Renal pelvis (tissue), 12 donors: Measurements from ENCODE around the gene NKAPD1. TPM values are rescaled to one million over a fixed set of nuclear protein-coding genes. Genes with fewer than 3 reads are reported as not detected.
A peak's percentile ranks its signal among the peaks of the same experiment; 100 is the strongest.
"Not testable (repeated sequence)": the region's sequence is repeated elsewhere in the genome, so short reads cannot be mapped to it uniquely, and the experiment has no call there.

Experiments used
- DNase-seq: peaks from one replicate; pipeline ENCODE4 v3.0.0-alpha.2; 2013
- long read RNA-seq, 16 experiments: transcript quantifications; one replicate each; lab custom pipeline, GENCODE V29; 2026
- polyA plus RNA-seq, 3 donors: library from polyadenylated mRNA; unstranded; fragments of 120-200 nt; gene quantifications; one replicate each; pipeline ENCODE4 v1.2.1, GENCODE V29; 2013; ENCODE audit not compliant: insufficient read length in 3 of 3

The NKAPD1 gene
- polyA plus RNA-seq = 10 to 100 TPM; 49.4 to 60.6 (median 54.4) TPM
- long read RNA-seq, donor 1, transcript NKAPD1-202 (6 exons, 3,669 nt) = major isoform, 10 of 15 reads
- long read RNA-seq, donor 1, partial matches to known transcripts = 0 of 15 reads
- long read RNA-seq, donor 1, other reads (novel, unspliced or antisense) = 0 of 15 reads
- long read RNA-seq, donor 2, transcript NKAPD1-202 (6 exons, 3,669 nt) = major isoform, 21 of 33 reads
- long read RNA-seq, donor 2, partial matches to known transcripts = 9 of 33 reads
- long read RNA-seq, donor 2, other reads (novel, unspliced or antisense) = 0 of 33 reads
- long read RNA-seq, donor 3, transcript NKAPD1-202 (6 exons, 3,669 nt) = major isoform, 10 of 15 reads
- long read RNA-seq, donor 3, partial matches to known transcripts = 0 of 15 reads
- long read RNA-seq, donor 3, other reads (novel, unspliced or antisense) = 0 of 15 reads
- long read RNA-seq, donor 4, transcript NKAPD1-202 (6 exons, 3,669 nt) = major isoform, 16 of 21 reads
- long read RNA-seq, donor 4, partial matches to known transcripts = 0 of 21 reads
- long read RNA-seq, donor 4, other reads (novel, unspliced or antisense) = 0 of 21 reads
- long read RNA-seq, donor 5, transcript NKAPD1-202 (6 exons, 3,669 nt) = major isoform, 5 of 6 reads
- long read RNA-seq, donor 5, partial matches to known transcripts = 0 of 6 reads
- long read RNA-seq, donor 5, other reads (novel, unspliced or antisense) = 0 of 6 reads
- long read RNA-seq, donor 6, transcript NKAPD1-202 (6 exons, 3,669 nt) = major isoform, 26 of 39 reads
- long read RNA-seq, donor 6, partial matches to known transcripts = 6 of 39 reads
- long read RNA-seq, donor 6, other reads (novel, unspliced or antisense) = 0 of 39 reads
- long read RNA-seq, donor 7, transcript NKAPD1-202 (6 exons, 3,669 nt) = major isoform, 8 of 32 reads
- long read RNA-seq, donor 7, partial matches to known transcripts = 19 of 32 reads
- long read RNA-seq, donor 7, other reads (novel, unspliced or antisense) = 0 of 32 reads
- long read RNA-seq, donor 8, transcript NKAPD1-202 (6 exons, 3,669 nt) = major isoform, 7 of 9 reads
- long read RNA-seq, donor 8, partial matches to known transcripts = 0 of 9 reads
- long read RNA-seq, donor 8, other reads (novel, unspliced or antisense) = 0 of 9 reads
- long read RNA-seq, donor 9, transcript NKAPD1-202 (6 exons, 3,669 nt) = major isoform, 24 of 37 reads
- long read RNA-seq, donor 9, partial matches to known transcripts = 8 of 37 reads
- long read RNA-seq, donor 9, other reads (novel, unspliced or antisense) = 0 of 37 reads
- long read RNA-seq, donor 10, transcript NKAPD1-202 (6 exons, 3,669 nt) = major isoform, 17 of 23 reads
- long read RNA-seq, donor 10, partial matches to known transcripts = 0 of 23 reads
- long read RNA-seq, donor 10, other reads (novel, unspliced or antisense) = 0 of 23 reads
- long read RNA-seq, donor 11, transcript NKAPD1-202 (6 exons, 3,669 nt) = major isoform, 5 of 12 reads
- long read RNA-seq, donor 11, partial matches to known transcripts = 5 of 12 reads
- long read RNA-seq, donor 11, other reads (novel, unspliced or antisense) = 0 of 12 reads
- long read RNA-seq, donor 12, transcript NKAPD1-202 (6 exons, 3,669 nt) = major isoform, 31 of 68 reads
- long read RNA-seq, donor 12, partial matches to known transcripts = 27 of 68 reads
- long read RNA-seq, donor 12, other reads (novel, unspliced or antisense) = 0 of 68 reads
- long read RNA-seq, donor 13, transcript NKAPD1-202 (6 exons, 3,669 nt) = major isoform, 5 of 6 reads
- long read RNA-seq, donor 13, partial matches to known transcripts = 0 of 6 reads
- long read RNA-seq, donor 13, other reads (novel, unspliced or antisense) = 0 of 6 reads
- long read RNA-seq, donor 14 = 0 reads
- long read RNA-seq, donor 15, transcript NKAPD1-202 (6 exons, 3,669 nt) = major isoform, 17 of 21 reads
- long read RNA-seq, donor 15, partial matches to known transcripts = 0 of 21 reads
- long read RNA-seq, donor 15, other reads (novel, unspliced or antisense) = 0 of 21 reads
- long read RNA-seq, donor 16, transcript NKAPD1-202 (6 exons, 3,669 nt) = major isoform, 16 of 28 reads
- long read RNA-seq, donor 16, partial matches to known transcripts = 7 of 28 reads
- long read RNA-seq, donor 16, other reads (novel, unspliced or antisense) = 0 of 28 reads

- peak; percentile 90 for DNase-seq
Observed at GRCh38 chr11:112073941-112074811, at the start of gene NKAPD1, which contains the start of gene PIH1D2. Gene NKAPD1, plus strand, starts transcription at chr11:112074299. Its CDS starts 1,276 bp downstream, at chr11:112075575. Gene PIH1D2, minus strand, starts transcription at chr11:112074017. Its CDS starts 843 bp downstream, at chr11:112073174.

- peak; percentile 89 for DNase-seq
Observed at GRCh38 chr11:112024773-112025678, 49.1 kb upstream of the NKAPD1 start, which contains the start of gene DLAT. Gene DLAT, plus strand, starts transcription at chr11:112025408. Its CDS starts 65 bp downstream, at chr11:112025473.

GRCh38 chr11:112025707-112026106 lies 48.4 kb upstream of the NKAPD1 start:
- peak; percentile 11 for DNase-seq

GRCh38 chr11:112026784-112027410 lies 47.2 kb upstream of the NKAPD1 start:
- not testable (repeated sequence) for DNase-seq

GRCh38 chr11:112029460-112029859 lies 44.6 kb upstream of the NKAPD1 start:
- no peak for DNase-seq

- DNase-seq = no peak
Observed at GRCh38 chr11:112033902-112034301, 40.2 kb upstream of the NKAPD1 start.

- no peak for DNase-seq
Observed at GRCh38 chr11:112037527-112037926, 36.6 kb upstream of the NKAPD1 start.

- DNase-seq = no peak
Observed at GRCh38 chr11:112042161-112042960, 31.7 kb upstream of the NKAPD1 start.

- no peak for DNase-seq
Observed at GRCh38 chr11:112042961-112043304, 31.2 kb upstream of the NKAPD1 start.

- no peak for DNase-seq
Observed at GRCh38 chr11:112044961-112045360, 29.1 kb upstream of the NKAPD1 start.

GRCh38 chr11:112046647-112047046 lies 27.5 kb upstream of the NKAPD1 start:
- not testable (repeated sequence) for DNase-seq

GRCh38 chr11:112048256-112048655 lies 25.8 kb upstream of the NKAPD1 start:
- not testable (repeated sequence) for DNase-seq

GRCh38 chr11:112049777-112050176 lies 24.3 kb upstream of the NKAPD1 start:
- DNase-seq = no peak

- no peak for DNase-seq
Observed at GRCh38 chr11:112050721-112051120, 23.4 kb upstream of the NKAPD1 start.

GRCh38 chr11:112051768-112052167 lies 22.3 kb upstream of the NKAPD1 start:
- no peak for DNase-seq

- no peak for DNase-seq
Observed at GRCh38 chr11:112057170-112057569, 16.9 kb upstream of the NKAPD1 start.
